ENCODE data around the gene TTLL12. TPM values are rescaled to one million over a fixed set of nuclear protein-coding genes. Genes with fewer than 3 reads are reported as not detected.

The TTLL12 gene
- total RNA-seq, 1 experiment from 2014 or later = 113 TPM

DNA sequence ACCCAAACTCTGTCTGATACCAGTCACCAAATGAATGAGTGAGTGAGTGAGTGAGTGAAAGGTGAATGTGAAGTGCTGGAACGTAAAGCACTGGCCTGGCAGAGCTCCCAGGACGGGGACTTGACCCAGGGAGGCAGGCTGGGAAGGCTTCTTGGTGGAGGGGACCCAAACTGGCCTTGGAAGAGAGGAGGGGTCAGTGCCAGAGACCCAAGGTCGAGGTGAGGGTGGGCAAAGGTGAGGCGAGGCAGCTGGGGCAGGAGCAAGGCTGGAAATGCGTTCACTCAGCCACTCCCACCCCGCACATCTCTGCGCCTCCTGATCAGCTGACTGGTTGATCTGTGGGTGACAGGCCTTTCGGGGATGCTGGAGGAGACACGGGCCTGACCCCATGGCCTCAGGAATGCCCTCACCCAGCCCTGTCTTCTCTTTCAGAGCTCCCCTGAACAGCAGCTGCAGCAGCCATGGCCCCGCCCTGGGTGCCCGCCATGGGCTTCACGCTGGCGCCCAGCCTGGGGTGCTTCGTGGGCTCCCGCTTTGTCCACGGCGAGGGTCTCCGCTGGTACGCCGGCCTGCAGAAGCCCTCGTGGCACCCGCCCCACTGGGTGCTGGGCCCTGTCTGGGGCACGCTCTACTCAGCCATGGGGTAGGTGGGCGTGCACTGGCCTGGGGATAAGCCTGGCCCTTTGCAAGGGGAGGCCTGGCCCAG lies 28.0 kb downstream of the TTLL12 start:
- no peak for DNase-seq
- H4K20me1 ChIP-seq (ENCODE audit: insufficient read depth) = peaks cover 48% of the 10 kb centered on the region
- ChIA-PET POLR2A (ENCODE audit: unreplicated experiment) (no interaction called here), CTCF (interaction anchor here (0.6 kb wide), 2 partner anchors 93 to 799 kb away, joined by 3 read pairs; no protein-coding TSS in a partner anchor)
- H3F3A ChIP-seq (ENCODE audit: insufficient read depth, low read depth) = peaks cover 22% of the 10 kb centered on the region; the same call in 1 of the 2 replicates
- peaks cover 4% of the 10 kb centered on the region; the same call in 1 of the 2 replicates for H3K36me3 ChIP-seq (ENCODE audit: low read depth)
- no peaks in the 10 kb centered on the region for H3K9me3 ChIP-seq (ENCODE audit: insufficient read depth, low read depth)
- H2AFZ ChIP-seq = no peak overlapping the region
- H3K27me3 ChIP-seq (ENCODE audit: insufficient read depth, low read depth) = no peaks in the 10 kb centered on the region
- intact Hi-C loops (cut with micrococcal nuclease; ENCODE audit: unreplicated experiment) = no loop called here
- no TSS peak for BruUV-seq (replicated peaks)
- no peak for TF ChIP-seq EZH2 (IDR thresholded peaks at IDR 0.05; ENCODE audit: low read depth)
- TF ChIP-seq, protein P1, sequence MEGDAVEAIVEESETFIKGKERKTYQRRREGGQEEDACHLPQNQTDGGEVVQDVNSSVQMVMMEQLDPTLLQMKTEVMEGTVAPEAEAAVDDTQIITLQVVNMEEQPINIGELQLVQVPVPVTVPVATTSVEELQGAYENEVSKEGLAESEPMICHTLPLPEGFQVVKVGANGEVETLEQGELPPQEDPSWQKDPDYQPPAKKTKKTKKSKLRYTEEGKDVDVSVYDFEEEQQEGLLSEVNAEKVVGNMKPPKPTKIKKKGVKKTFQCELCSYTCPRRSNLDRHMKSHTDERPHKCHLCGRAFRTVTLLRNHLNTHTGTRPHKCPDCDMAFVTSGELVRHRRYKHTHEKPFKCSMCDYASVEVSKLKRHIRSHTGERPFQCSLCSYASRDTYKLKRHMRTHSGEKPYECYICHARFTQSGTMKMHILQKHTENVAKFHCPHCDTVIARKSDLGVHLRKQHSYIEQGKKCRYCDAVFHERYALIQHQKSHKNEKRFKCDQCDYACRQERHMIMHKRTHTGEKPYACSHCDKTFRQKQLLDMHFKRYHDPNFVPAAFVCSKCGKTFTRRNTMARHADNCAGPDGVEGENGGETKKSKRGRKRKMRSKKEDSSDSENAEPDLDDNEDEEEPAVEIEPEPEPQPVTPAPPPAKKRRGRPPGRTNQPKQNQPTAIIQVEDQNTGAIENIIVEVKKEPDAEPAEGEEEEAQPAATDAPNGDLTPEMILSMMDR (conservative IDR thresholded peaks at IDR 0.05) = no peak
- H3K4me3 ChIP-seq = no peak overlapping the region
- H3K9me2 ChIP-seq (ENCODE audit: insufficient read depth) = no peaks in the 10 kb centered on the region
- H3K79me2 ChIP-seq (ENCODE audit: low read depth) = peaks cover 32% of the 10 kb centered on the region
- H3K27ac ChIP-seq = no peak overlapping the region
- peaks cover 5% of the 10 kb centered on the region; the same call in 1 of the 2 replicates for H3K4me1 ChIP-seq (replicated peaks; ENCODE audit: insufficient read depth)
- H3K4me2 ChIP-seq = no peak overlapping the region

DNA sequence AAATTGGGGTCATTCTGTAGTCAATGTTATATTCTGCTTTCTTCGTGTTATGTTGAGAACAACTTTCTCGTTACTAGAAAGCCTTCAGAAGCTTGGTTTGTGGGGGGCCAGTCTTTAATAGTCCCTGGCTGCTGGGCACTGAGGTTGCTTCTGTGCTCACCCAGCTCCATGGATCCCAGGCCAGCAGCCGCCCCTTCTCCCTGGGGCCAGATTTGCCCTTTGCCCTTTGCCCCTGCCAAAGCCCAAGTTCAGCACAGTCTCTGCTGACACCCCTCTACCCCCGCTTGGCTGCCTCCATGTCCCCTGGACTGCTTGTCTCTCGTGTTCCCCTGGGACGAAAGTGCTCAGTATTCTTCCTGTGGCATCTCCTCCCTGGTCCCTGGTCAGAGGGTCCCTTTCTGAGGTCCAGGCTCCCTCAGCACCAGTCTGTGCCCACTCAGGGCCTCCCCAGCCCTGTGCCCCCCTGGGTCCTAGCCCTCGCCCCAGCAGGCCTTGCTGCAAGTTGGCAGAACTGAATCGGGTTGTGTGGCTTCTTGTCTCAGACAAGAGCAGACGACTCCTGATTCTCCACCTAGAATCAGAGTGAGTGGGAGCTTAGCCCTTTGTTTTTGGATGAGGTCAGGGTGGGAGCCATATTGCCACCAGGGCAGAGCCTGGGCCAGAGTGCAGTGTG lies 28.9 kb downstream of the TTLL12 start:
- H3K36me3 ChIP-seq (ENCODE audit: low read depth) = peaks cover 4% of the 10 kb centered on the region; the same call in 1 of the 2 replicates
- no peak for DNase-seq
- H2AFZ ChIP-seq = no peak overlapping the region
- peaks cover 13% of the 10 kb centered on the region; the same call in 1 of the 2 replicates for H3F3A ChIP-seq (ENCODE audit: insufficient read depth, low read depth)
- CTCF ChIA-PET = no interaction called here
- peaks cover 36% of the 10 kb centered on the region for H3K79me2 ChIP-seq (ENCODE audit: low read depth)
- H3K9me3 ChIP-seq (ENCODE audit: insufficient read depth, low read depth) = no peaks in the 10 kb centered on the region
- H4K20me1 ChIP-seq (ENCODE audit: insufficient read depth) = peaks cover 42% of the 10 kb centered on the region
- H3K4me2 ChIP-seq = no peak overlapping the region
- no peak overlapping the region for H3K27ac ChIP-seq
- H3K27me3 ChIP-seq (ENCODE audit: insufficient read depth, low read depth) = no peaks in the 10 kb centered on the region
- POLR2A ChIA-PET (ENCODE audit: unreplicated experiment) = no interaction called here
- intact Hi-C loops (cut with micrococcal nuclease; ENCODE audit: unreplicated experiment) = no loop called here
- TF ChIP-seq, protein P1 (conservative IDR thresholded peaks at IDR 0.05) = no peak
- no peak for TF ChIP-seq EZH2 (IDR thresholded peaks at IDR 0.05; ENCODE audit: low read depth)
- no peaks in the 10 kb centered on the region for H3K9me2 ChIP-seq (ENCODE audit: insufficient read depth)
- no peak overlapping the region for H3K4me3 ChIP-seq
- H3K4me1 ChIP-seq (replicated peaks; ENCODE audit: insufficient read depth) = peaks cover 11% of the 10 kb centered on the region
- BruUV-seq (replicated peaks) = no TSS peak

DNA sequence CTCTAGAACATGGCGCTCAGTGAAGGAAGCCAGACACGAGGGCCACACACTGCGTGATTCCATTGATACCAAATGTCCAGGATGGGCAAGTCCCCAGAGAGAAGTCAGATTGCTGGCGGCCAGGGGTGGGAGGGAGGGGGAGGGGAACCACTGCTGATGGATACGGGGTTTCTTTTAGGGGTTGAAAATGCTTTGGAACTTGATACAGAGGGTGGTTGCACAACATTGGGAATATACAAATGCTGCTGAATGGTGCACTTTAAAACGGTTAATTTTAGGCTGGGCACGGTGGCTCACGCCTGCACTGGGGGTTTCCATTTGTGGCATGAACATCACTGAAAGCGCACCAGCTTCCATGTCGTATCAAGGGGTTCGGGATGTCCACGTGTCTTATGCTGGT lies 30.5 kb downstream of the TTLL12 start:
- POLR2A ChIA-PET (ENCODE audit: unreplicated experiment) = no interaction called here

More for the DNA sequence above, 30.5 kb downstream of the TTLL12 start:
- Histone ChIP-seq H3K4me1 (replicated peaks; ENCODE audit: insufficient read depth) (peaks cover 16% of the 10 kb centered on the region), H3K27me3 (ENCODE audit: insufficient read depth, low read depth) (no peaks in the 10 kb centered on the region), H3K36me3 (ENCODE audit: low read depth) (peaks cover 4% of the 10 kb centered on the region; the same call in 1 of the 2 replicates), H3F3A (ENCODE audit: insufficient read depth, low read depth) (peaks cover 5% of the 10 kb centered on the region; the same call in 1 of the 2 replicates), H2AFZ (no peak overlapping the region), H3K4me2 (no peak overlapping the region), H3K27ac (no peak overlapping the region), H4K20me1 (ENCODE audit: insufficient read depth) (peaks cover 38% of the 10 kb centered on the region), H3K9me2 (ENCODE audit: insufficient read depth) (no peaks in the 10 kb centered on the region), H3K9me3 (ENCODE audit: insufficient read depth, low read depth) (no peaks in the 10 kb centered on the region), H3K4me3 (no peak overlapping the region), H3K79me2 (ENCODE audit: low read depth) (peaks cover 51% of the 10 kb centered on the region)
- intact Hi-C loops (cut with micrococcal nuclease; ENCODE audit: unreplicated experiment) = no loop called here
- CTCF ChIA-PET = interaction anchor here (0.6 kb wide), 1 partner anchor 30 kb away, joined by 9 read pairs; no protein-coding TSS in a partner anchor
- DNase-seq = no peak
- no TSS peak for BruUV-seq (replicated peaks)
- TF ChIP-seq, protein P1 (conservative IDR thresholded peaks at IDR 0.05) = no peak
- no peak for TF ChIP-seq EZH2 (IDR thresholded peaks at IDR 0.05; ENCODE audit: low read depth)
